ENCODE measurements around the gene TBC1D8. TPM values are rescaled to one million over a fixed set of nuclear protein-coding genes. Genes with fewer than 3 reads are reported as not detected.

TBC1D8 gene
- total and polyA plus RNA-seq, 2 of the 13 experiments (the other 11 are each of a cell fraction or from before 2014, with no cell fraction given) = 45.1 to 95.4 TPM

DNA sequence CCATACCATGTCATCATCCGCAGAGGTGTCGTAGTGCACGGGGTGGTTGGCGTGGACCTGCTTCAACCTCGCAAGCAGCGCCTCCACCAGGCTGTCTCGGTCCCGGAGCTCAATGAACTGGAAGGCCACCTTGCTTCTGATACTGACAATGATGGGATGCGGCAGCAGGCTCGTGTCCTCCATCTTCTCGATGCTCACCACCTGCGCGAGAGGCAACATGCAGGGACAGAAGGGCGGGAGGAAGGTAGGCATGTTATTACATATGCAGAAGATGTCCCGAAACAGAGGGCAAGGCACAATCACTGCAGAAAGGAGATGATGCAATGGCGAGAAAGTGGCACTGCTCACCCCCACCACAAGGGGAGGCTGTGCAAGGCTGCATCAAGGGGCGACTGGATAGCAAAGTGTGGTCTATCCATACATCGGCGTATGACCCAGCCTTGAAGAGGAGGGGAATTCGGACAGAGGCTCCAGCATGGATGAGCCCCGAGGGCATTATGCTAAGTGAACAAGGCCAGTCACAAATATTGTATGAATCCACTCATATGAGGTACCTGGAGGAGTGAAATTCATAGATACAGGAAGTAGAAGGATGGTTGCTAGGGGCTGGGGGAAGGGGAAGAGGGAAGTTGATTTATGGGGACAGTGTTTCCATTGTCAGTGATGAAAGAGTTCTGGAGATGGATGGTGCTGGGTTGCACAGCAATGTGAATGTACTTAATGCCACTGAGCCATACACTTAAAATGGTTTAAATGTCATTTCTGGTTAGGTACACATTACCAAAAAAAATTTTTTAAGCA is 112.5 kb downstream of the TBC1D8 start (continued):
- TF ChIP-seq KDM3A (CRISPR knock-in tag; IDR thresholded peaks at IDR 0.05; ENCODE audit: low read depth) (peak; percentile 65; the same call in 1 of the 2 replicates), SMYD3 (CRISPR knock-in tag; IDR thresholded peaks at IDR 0.05) (no peak), ZBTB38 (CRISPR knock-in tag; IDR thresholded peaks at IDR 0.05) (peak; percentile 82), HOMEZ (CRISPR knock-in tag; IDR thresholded peaks at IDR 0.05; ENCODE audit: low read depth) (0 out of 2 replicates have a peak, but pooled peaks have one; percentile 59), SAP130 (CRISPR knock-in tag; IDR thresholded peaks at IDR 0.05; ENCODE audit: low read depth) (peak; percentile 63), MTA1 (CRISPR knock-in tag; IDR thresholded peaks at IDR 0.05; ENCODE audit: borderline replicate concordance) (no peak), DDIT3 (CRISPR knock-in tag; IDR thresholded peaks at IDR 0.05) (peak; percentile 74; the same call in 1 of the 2 replicates), CBX5 (CRISPR knock-in tag; IDR thresholded peaks at IDR 0.05; ENCODE audit: borderline replicate concordance) (peak; percentile 94; the same call in 1 of the 2 replicates), KDM1A (CRISPR knock-in tag; IDR thresholded peaks at IDR 0.05) (0 out of 2 replicates have a peak, but pooled peaks have one; percentile 22), BHLHE40 (IDR thresholded peaks at IDR 0.05; ENCODE audit: low read length) (peak; percentile 27; the same call in 1 of the 2 replicates), SOX5 (CRISPR knock-in tag; IDR thresholded peaks at IDR 0.05; ENCODE audit: borderline replicate concordance) (peak; percentile 25; the same call in 1 of the 2 replicates), GATAD2A (CRISPR knock-in tag; IDR thresholded peaks at IDR 0.05) (peak; percentile 68), KDM4B (CRISPR knock-in tag; IDR thresholded peaks at IDR 0.05) (peak; percentile 81; the same call in 1 of the 2 replicates), ZNF891 (CRISPR knock-in tag; IDR thresholded peaks at IDR 0.05) (peak; percentile 66; the same call in 1 of the 2 replicates), FOSL2 (CRISPR knock-in tag; IDR thresholded peaks at IDR 0.05) (peak; percentile 73), ZBTB25 (CRISPR knock-in tag; IDR thresholded peaks at IDR 0.05) (0 out of 2 replicates have a peak, but pooled peaks have one; percentile 62), HNRNPK (IDR thresholded peaks at IDR 0.05; ENCODE audit: low read depth, low read length, poor library complexity, severe bottlenecking) (peak; percentile 58), TSC22D2 (CRISPR knock-in tag; IDR thresholded peaks at IDR 0.05; ENCODE audit: borderline replicate concordance) (peak; percentile 90; the same call in 1 of the 2 replicates), SOX13 (IDR thresholded peaks at IDR 0.05) (no peak), SOX13 (CRISPR knock-in tag; conservative IDR thresholded peaks at IDR 0.05 in 1 of 2, IDR thresholded peaks at IDR 0.05 in 1 of 2) (peak in 1 of 2 experiments; percentile 24; a peak in 1 of 4 replicates), ZNF768 (CRISPR knock-in tag; IDR thresholded peaks at IDR 0.05) (peak; percentile 44; the same call in 1 of the 2 replicates), SALL1 (CRISPR knock-in tag; IDR thresholded peaks at IDR 0.05) (peak; percentile 64), SOX6 (IDR thresholded peaks at IDR 0.05) (no peak), SOX6 (CRISPR knock-in tag; IDR thresholded peaks at IDR 0.05) (peak; percentile 79)
- TF ChIP-seq, protein P1, sequence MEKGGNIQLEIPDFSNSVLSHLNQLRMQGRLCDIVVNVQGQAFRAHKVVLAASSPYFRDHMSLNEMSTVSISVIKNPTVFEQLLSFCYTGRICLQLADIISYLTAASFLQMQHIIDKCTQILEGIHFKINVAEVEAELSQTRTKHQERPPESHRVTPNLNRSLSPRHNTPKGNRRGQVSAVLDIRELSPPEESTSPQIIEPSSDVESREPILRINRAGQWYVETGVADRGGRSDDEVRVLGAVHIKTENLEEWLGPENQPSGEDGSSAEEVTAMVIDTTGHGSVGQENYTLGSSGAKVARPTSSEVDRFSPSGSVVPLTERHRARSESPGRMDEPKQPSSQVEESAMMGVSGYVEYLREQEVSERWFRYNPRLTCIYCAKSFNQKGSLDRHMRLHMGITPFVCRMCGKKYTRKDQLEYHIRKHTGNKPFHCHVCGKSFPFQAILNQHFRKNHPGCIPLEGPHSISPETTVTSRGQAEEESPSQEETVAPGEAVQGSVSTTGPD (CRISPR knock-in tag; IDR thresholded peaks at IDR 0.05) = no peak
- TF ChIP-seq, protein P2, sequence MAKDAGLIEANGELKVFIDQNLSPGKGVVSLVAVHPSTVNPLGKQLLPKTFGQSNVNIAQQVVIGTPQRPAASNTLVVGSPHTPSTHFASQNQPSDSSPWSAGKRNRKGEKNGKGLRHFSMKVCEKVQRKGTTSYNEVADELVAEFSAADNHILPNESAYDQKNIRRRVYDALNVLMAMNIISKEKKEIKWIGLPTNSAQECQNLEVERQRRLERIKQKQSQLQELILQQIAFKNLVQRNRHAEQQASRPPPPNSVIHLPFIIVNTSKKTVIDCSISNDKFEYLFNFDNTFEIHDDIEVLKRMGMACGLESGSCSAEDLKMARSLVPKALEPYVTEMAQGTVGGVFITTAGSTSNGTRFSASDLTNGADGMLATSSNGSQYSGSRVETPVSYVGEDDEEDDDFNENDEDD (CRISPR knock-in tag; IDR thresholded peaks at IDR 0.05; ENCODE audit: borderline replicate concordance) = 0 out of 2 replicates have a peak, but pooled peaks have one; percentile 37

Data from HepG2 (cell line).